ENCODE results near the gene IPCEF1.

IPCEF1 gene

GRCh38 chr6:154159126-154159525 is 197.5 kb downstream of the IPCEF1 start:
- Histone ChIP-seq H3K79me2 (ENCODE audit: insufficient read depth, low read length) (no peaks in the 10 kb centered on the region), H3K4me2 (ENCODE audit: low read depth, low read length, poor library complexity, severe bottlenecking) (no peak overlapping the region), H3K9me2 (replicated peaks; ENCODE audit: low read depth, low read length) (no peaks in the 10 kb centered on the region), H3K4me3 (ENCODE audit: low read length, poor library complexity, severe bottlenecking) (no peak overlapping the region), H3F3A (ENCODE audit: low read depth) (no peaks in the 10 kb centered on the region), H3K9me3 (ENCODE audit: insufficient read depth, low read depth, low read length) (no peaks in the 10 kb centered on the region), H3K4me1 (ENCODE audit: insufficient read depth, low read length, poor library complexity, severe bottlenecking) (peaks cover 16% of the 10 kb centered on the region), H2AFZ (ENCODE audit: low read length) (no peak overlapping the region), H3K27me3 (ENCODE audit: insufficient read depth, low read length, poor library complexity, severe bottlenecking) (no peaks in the 10 kb centered on the region), H3K36me3 (ENCODE audit: insufficient read depth, low read length) (no peaks in the 10 kb centered on the region), H4K20me1 (ENCODE audit: insufficient read depth, low read length, poor library complexity, severe bottlenecking) (no peaks in the 10 kb centered on the region), H3K9ac (ENCODE audit: low read depth, low read length, poor library complexity, severe bottlenecking) (no peak overlapping the region)
- TF ChIP-seq CTCF (conservative IDR thresholded peaks at IDR 0.05; ENCODE audit: low read length) (no peak), EZH2phosphoT487 (IDR thresholded peaks at IDR 0.05; ENCODE audit: borderline replicate concordance) (no peak)

- peaks cover 16% of the 10 kb centered on the region for H3K4me1 ChIP-seq (ENCODE audit: insufficient read depth, low read length, poor library complexity, severe bottlenecking)
- H4K20me1 ChIP-seq (ENCODE audit: insufficient read depth, low read length, poor library complexity, severe bottlenecking), result no peaks in the 10 kb centered on the region
- H3K4me3 ChIP-seq (ENCODE audit: low read length, poor library complexity, severe bottlenecking), result no peak overlapping the region
- no peaks in the 10 kb centered on the region for H3K36me3 ChIP-seq (ENCODE audit: insufficient read depth, low read length)
- H3K4me2 ChIP-seq (ENCODE audit: low read depth, low read length, poor library complexity, severe bottlenecking), result no peak overlapping the region
- H3K9ac ChIP-seq (ENCODE audit: low read depth, low read length, poor library complexity, severe bottlenecking), result no peak overlapping the region
- H3K9me3 ChIP-seq (ENCODE audit: insufficient read depth, low read depth, low read length), result no peaks in the 10 kb centered on the region
- H3K79me2 ChIP-seq (ENCODE audit: insufficient read depth, low read length), result no peaks in the 10 kb centered on the region
- H3K27me3 ChIP-seq (ENCODE audit: insufficient read depth, low read length, poor library complexity, severe bottlenecking), result no peaks in the 10 kb centered on the region
- H2AFZ ChIP-seq (ENCODE audit: low read length), result no peak overlapping the region
- H3K9me2 ChIP-seq (replicated peaks; ENCODE audit: low read depth, low read length), result no peaks in the 10 kb centered on the region
- no peaks in the 10 kb centered on the region for H3F3A ChIP-seq (ENCODE audit: low read depth)
- TF ChIP-seq CTCF (conservative IDR thresholded peaks at IDR 0.05; ENCODE audit: low read length), result no peak
- TF ChIP-seq EZH2phosphoT487 (IDR thresholded peaks at IDR 0.05; ENCODE audit: borderline replicate concordance), result no peak
Observed at GRCh38 chr6:154157706-154158105, 198.9 kb downstream of the IPCEF1 start.

- Histone ChIP-seq H3K9me2 (replicated peaks; ENCODE audit: low read depth, low read length) (no peaks in the 10 kb centered on the region), H3K79me2 (ENCODE audit: insufficient read depth, low read length) (no peaks in the 10 kb centered on the region), H3K27me3 (ENCODE audit: insufficient read depth, low read length, poor library complexity, severe bottlenecking) (no peaks in the 10 kb centered on the region), H3K4me1 (ENCODE audit: insufficient read depth, low read length, poor library complexity, severe bottlenecking) (peaks cover 16% of the 10 kb centered on the region), H3K36me3 (ENCODE audit: insufficient read depth, low read length) (no peaks in the 10 kb centered on the region), H4K20me1 (ENCODE audit: insufficient read depth, low read length, poor library complexity, severe bottlenecking) (no peaks in the 10 kb centered on the region), H3K9me3 (ENCODE audit: insufficient read depth, low read depth, low read length) (no peaks in the 10 kb centered on the region), H3F3A (ENCODE audit: low read depth) (no peaks in the 10 kb centered on the region), H2AFZ (ENCODE audit: low read length) (no peak overlapping the region), H3K4me2 (ENCODE audit: low read depth, low read length, poor library complexity, severe bottlenecking) (peak overlapping the region; percentile 15), H3K9ac (ENCODE audit: low read depth, low read length, poor library complexity, severe bottlenecking) (no peak overlapping the region), H3K4me3 (ENCODE audit: low read length, poor library complexity, severe bottlenecking) (no peak overlapping the region)
- no peak for TF ChIP-seq EZH2phosphoT487 (IDR thresholded peaks at IDR 0.05; ENCODE audit: borderline replicate concordance)
- no peak for TF ChIP-seq CTCF (conservative IDR thresholded peaks at IDR 0.05; ENCODE audit: low read length)
Observed at GRCh38 chr6:154157082-154157481, 199.5 kb downstream of the IPCEF1 start.
